ENCODE measurements around the gene KCNA2. TPM values are rescaled to one million over a fixed set of nuclear protein-coding genes. Genes with fewer than 3 reads are reported as not detected.

The KCNA2 gene
- total RNA-seq, 1 donor from 2014 or later, result 0.04 TPM

DNA sequence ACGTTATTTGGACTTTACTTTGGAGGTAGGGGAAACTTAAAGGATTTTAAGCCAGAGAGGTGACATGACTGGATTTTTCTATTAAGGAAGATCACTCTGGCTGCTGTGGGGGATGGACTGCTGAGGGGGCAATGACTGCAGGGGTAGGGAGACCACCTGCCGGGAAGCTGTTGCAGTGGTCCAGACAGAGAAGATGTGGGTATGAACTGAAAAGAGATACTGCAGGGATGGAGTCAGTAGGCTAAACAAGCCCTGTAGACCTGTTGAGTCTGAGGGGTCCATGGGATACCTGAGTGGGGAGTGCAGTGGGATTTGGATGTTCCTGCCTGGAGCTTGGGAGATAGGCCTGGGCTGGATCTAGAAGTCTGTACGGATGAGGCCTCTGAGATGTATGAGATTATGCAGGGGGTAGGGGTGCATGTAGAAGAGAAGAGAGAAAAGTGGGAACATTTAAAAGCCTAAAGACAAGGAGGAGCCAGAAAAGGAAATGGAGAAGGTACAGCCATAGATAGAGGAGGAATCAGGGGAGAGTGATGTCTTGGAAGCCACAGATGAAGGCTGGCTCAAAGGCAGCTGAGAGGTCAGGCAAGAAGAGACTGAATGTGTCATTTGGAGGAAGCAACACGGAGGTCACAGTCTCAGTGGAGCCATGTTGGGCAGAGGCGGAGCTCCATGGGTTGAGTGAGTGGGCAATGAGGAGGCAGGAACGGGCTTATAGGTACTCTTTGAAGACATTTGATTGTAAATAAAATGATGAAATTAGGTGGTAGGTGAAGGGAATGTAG, 25.9 kb upstream of the KCNA2 start:
- Histone ChIP-seq H3K4me1 (no peaks in the 10 kb centered on the region), H3K36me3 (no peaks in the 10 kb centered on the region), H3K9me3 (ENCODE audit: low read depth) (no peaks in the 10 kb centered on the region), H3F3A (ENCODE audit: low read depth) (no peaks in the 10 kb centered on the region), H3K27ac (no peak overlapping the region), H4K20me1 (ENCODE audit: low read depth) (no peaks in the 10 kb centered on the region), H3K27me3 (no peaks in the 10 kb centered on the region), H3K4me3 (no peak overlapping the region), H2AFZ (replicated peaks) (no peak overlapping the region), H3K79me2 (ENCODE audit: low read depth) (no peaks in the 10 kb centered on the region), H3K4me2 (no peak overlapping the region), H3K9ac (no peak overlapping the region)
- Mint-ChIP-seq H3K9me3 (no peaks in the 10 kb centered on the region), H3K36me3 (no peaks in the 10 kb centered on the region), H3K4me1 (no peaks in the 10 kb centered on the region), H3K4me3 (no peak overlapping the region), H3K27ac (no peak overlapping the region), H3K27me3 (ENCODE audit: insufficient read depth, low read depth) (peaks cover 2% of the 10 kb centered on the region)
- TF ChIP-seq EZH2phosphoT487 (IDR thresholded peaks at IDR 0.05), result no peak
- no peak for TF ChIP-seq EZH2 (IDR thresholded peaks at IDR 0.05)
- TF ChIP-seq CTCF (IDR thresholded peaks at IDR 0.05), result no peak
- no peak for DNase-seq (ENCODE audit: low spot score)

GRCh38 chr1:110630839-110631663, 24.9 kb upstream of the KCNA2 start:
- TF ChIP-seq EZH2phosphoT487 (IDR thresholded peaks at IDR 0.05) (no peak), CTCF (IDR thresholded peaks at IDR 0.05) (peak; percentile 84), EZH2 (IDR thresholded peaks at IDR 0.05) (no peak)
- H3K4me1 Mint-ChIP-seq, result no peaks in the 10 kb centered on the region
- H3K9me3 Mint-ChIP-seq, result no peaks in the 10 kb centered on the region
- Histone ChIP-seq H2AFZ (replicated peaks) (no peak overlapping the region), H3F3A (ENCODE audit: low read depth) (no peaks in the 10 kb centered on the region), H3K9me3 (ENCODE audit: low read depth) (no peaks in the 10 kb centered on the region), H3K27ac (no peak overlapping the region), H3K4me3 (no peak overlapping the region), H3K27me3 (no peaks in the 10 kb centered on the region), H3K36me3 (no peaks in the 10 kb centered on the region), H3K4me1 (no peaks in the 10 kb centered on the region), H4K20me1 (ENCODE audit: low read depth) (no peaks in the 10 kb centered on the region), H3K79me2 (ENCODE audit: low read depth) (no peaks in the 10 kb centered on the region), H3K4me2 (no peak overlapping the region), H3K9ac (no peak overlapping the region)
- H3K4me3 Mint-ChIP-seq, result no peak overlapping the region
- no peak overlapping the region for H3K27ac Mint-ChIP-seq
- no peaks in the 10 kb centered on the region for H3K36me3 Mint-ChIP-seq
- peak; percentile 84 for DNase-seq (ENCODE audit: low spot score)
- H3K27me3 Mint-ChIP-seq (ENCODE audit: insufficient read depth, low read depth), result peaks cover 5% of the 10 kb centered on the region

DNA sequence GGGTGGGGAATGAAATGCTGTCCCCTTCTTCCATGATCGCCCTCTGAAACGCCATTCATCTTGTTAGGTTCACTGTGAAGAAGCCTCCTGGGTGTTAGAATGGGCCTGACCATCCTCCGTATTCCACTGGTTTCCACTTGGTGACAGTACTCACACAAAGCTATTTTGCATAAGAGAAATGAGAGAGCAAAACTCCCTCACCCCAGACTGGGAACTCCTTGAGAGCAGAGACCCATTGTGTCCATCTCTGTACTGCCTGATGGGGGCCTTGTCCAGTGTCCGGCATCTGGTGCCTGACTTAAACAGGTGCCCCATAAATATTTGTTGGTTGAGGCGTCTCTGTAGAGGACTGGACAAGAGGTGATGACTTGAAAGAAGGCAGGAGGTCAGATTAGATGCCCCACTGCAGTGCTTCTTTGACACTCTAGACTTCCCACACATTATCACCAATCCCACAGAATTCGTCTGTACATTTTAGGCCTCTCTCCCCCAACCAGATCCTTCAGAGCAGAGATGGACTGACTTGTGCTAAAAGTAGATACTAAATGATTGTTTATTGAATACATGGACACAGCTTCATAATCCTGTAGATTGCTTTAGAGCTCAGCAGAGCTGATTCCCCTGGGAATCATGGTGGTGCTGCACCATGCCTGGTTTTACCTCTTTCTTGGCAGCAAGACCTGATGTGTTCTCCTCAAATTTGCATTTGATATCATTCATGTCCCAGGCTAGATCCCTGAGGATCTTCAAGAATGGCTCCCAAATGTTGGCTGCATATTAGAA, 22.4 kb upstream of the KCNA2 start:
- H3K36me3 ChIP-seq, result no peaks in the 10 kb centered on the region
- H3K9ac ChIP-seq, result no peak overlapping the region
- peaks cover 16% of the 10 kb centered on the region for H3K27me3 ChIP-seq
- no peak overlapping the region for H2AFZ ChIP-seq (replicated peaks)
- no peaks in the 10 kb centered on the region for H3F3A ChIP-seq (ENCODE audit: low read depth)
- no peaks in the 10 kb centered on the region for H3K4me1 ChIP-seq
- no peak overlapping the region for H3K4me2 ChIP-seq
- H3K9me3 ChIP-seq (ENCODE audit: low read depth), result no peaks in the 10 kb centered on the region
- no peaks in the 10 kb centered on the region for H3K36me3 Mint-ChIP-seq
- no peak overlapping the region for H3K4me3 ChIP-seq
- H3K4me1 Mint-ChIP-seq, result no peaks in the 10 kb centered on the region
- no peaks in the 10 kb centered on the region for H3K9me3 Mint-ChIP-seq
- DNase-seq (ENCODE audit: low spot score), result no peak
- H3K27me3 Mint-ChIP-seq (ENCODE audit: insufficient read depth, low read depth), result peaks cover 5% of the 10 kb centered on the region
- no peak for TF ChIP-seq CTCF (IDR thresholded peaks at IDR 0.05)
- TF ChIP-seq EZH2phosphoT487 (IDR thresholded peaks at IDR 0.05), result no peak
- no peak for TF ChIP-seq EZH2 (IDR thresholded peaks at IDR 0.05)
- no peaks in the 10 kb centered on the region for H3K79me2 ChIP-seq (ENCODE audit: low read depth)
- no peaks in the 10 kb centered on the region for H4K20me1 ChIP-seq (ENCODE audit: low read depth)
- no peak overlapping the region for H3K4me3 Mint-ChIP-seq
- H3K27ac ChIP-seq, result no peak overlapping the region
- H3K27ac Mint-ChIP-seq, result no peak overlapping the region

Measured in neural progenitor cell (in vitro differentiated cells).